ENCODE data around the gene PSD. TPM values are rescaled to one million over a fixed set of nuclear protein-coding genes. Genes with fewer than 3 reads are reported as not detected.

PSD gene
- total RNA-seq, 4 donors from 2014 or later: 0.22 to 1.4 (median 0.54) TPM

DNA sequence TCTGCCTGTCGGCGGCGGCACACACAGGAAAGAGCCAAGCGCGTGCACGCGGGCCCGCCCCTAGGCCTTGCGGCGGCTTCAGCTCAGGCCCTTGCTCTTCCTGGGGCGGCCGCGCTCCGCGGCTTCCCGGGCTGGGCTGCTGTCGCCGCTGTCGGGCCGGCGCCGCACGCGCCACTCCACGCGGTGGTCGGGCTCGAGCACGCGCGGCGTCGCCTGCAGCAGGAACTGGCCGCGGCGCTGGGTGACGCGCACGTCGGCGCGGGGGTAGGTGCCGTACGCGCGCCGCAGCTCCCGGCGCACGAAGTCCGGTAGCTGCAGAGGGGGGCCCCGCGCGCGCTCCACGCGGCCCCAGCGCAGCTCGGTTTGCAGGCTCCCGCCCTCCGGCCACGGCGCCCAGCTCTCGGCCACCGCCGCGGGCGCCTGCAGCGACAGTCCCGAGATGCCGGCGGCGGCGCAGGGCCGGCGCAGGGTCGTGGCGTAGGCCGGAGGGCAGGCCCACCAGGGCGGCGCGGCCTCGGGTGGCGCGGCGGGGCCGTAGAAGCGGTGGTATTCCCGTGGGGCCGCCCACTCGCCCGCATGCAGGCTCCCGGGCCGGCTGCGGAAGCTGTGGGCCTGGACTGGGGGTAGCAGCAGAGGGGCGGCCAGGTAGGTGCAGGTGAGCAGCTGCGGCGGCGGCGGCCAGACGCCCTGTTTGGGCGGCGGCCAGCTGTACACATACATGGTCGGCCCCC lies 32.0 kb upstream of the PSD start:
- TF ChIP-seq CTCF (IDR thresholded peaks at IDR 0.05; ENCODE audit: low read depth): no peak

DNA sequence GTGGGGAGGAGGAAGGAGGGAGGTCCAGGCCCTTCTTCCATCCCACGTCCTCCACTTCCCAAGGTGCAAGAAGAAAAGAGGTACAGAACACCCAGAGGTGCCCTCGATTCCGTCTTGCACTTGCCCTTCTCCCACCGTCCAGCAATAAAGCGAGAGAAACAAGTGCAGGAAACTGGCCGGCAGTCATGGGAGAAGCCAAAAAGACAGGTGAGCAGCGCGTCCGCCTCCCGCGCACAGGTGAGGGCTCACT lies 31.5 kb upstream of the PSD start:
- no peak for TF ChIP-seq CTCF (IDR thresholded peaks at IDR 0.05; ENCODE audit: low read depth)

DNA sequence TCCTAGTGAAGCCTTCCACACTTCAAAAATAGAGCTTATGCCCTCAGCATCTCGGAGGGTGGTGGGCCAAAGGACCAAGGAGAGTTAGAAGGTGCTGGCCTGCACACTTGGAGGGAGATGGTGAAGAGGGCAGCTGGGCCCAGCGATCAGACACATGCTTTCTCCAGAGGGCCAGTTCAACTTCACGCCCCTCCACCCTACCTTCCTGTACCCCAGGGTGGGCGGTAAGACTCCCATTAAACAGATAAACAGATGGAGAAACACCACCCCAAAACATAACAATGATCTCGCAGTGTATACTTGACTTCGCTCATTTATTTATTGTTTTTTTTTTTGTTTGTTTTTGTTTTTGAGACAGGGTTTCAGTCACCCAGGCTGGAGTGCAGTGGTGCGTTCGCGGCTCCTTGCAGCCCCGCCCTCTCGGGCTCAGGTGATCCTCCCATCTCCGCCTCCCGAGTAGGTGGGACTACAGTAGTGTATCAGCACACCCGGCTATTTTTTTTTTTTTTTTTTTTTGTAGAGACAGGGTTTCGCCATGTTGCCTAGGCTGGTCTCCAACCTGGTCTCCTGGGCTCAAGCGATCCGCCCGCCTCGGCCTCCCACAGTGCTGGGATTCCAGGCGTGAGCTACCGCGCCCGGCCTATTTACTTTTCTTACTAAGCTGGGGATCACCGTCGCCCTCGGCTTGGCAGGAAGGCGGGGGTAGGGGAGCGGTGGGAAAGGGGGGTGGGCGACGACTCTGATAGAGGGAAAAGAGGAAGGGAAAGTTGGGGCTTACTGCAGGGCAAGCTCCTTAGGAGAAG lies 30.9 kb upstream of the PSD start:
- no peak for TF ChIP-seq CTCF (IDR thresholded peaks at IDR 0.05; ENCODE audit: low read depth)

DNA sequence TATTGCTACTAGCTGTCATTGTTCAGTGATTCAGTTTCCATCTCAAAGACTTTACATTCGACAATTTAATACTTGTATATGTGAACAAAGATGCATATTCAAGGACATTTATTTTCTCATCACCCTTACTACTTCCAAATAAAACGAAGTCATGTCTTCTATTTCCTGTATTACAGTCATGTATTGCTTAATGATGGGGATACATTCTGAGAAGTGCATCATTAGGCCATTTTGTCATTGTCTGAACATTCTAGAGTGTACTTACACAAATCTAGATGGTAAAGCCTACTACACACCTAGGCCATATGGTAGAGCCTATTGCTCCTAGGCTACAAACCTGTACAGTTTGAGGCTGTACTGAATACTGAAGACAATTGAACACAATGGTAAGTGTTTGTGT lies 26.3 kb upstream of the PSD start:
- TF ChIP-seq CTCF (IDR thresholded peaks at IDR 0.05; ENCODE audit: low read depth): no peak

- TF ChIP-seq CTCF (IDR thresholded peaks at IDR 0.05; ENCODE audit: low read depth): no peak
Observed at GRCh38 chr10:102438374-102438773, 19.8 kb upstream of the PSD start.

DNA sequence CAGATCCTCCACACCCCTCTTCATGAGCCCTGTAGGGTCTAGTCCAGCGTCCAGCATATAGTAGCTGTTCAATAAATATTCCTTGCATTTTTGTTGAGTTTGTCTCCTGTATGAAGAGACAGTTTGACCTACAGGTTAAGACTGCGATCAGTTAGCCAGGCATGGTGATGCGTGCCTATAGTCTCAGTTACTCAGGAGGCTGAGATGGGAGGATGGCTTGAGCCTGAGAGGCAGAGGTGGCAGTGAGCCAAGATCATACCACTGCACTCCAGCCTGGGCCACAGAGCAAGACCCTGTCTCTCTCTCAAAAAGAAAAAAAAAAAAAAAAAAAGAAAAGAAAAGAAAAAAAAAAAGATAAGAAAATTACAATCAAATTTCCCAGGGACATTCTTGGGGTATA lies 18.9 kb upstream of the PSD start:
- TF ChIP-seq CTCF (IDR thresholded peaks at IDR 0.05; ENCODE audit: low read depth): no peak

DNA sequence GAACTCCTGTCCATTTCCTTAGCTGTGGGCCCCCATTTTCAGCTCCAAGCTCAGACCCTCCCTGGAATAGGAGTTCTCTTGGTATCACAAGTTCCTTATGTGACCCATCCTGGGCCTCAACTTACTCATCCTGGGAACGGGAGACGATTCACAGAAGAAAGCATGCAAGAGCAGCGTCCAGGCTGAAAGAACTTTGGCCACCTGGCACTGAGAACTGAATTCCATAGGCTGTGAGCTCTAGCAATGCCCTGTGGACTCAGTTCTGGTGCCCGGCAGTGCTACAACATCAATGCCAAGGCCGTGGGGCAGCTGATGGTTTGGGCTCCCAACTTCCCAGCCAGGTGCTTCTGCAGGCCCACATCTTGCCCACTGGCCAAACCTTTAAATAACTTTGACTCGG lies 17.7 kb upstream of the PSD start:
- no peak for TF ChIP-seq CTCF (IDR thresholded peaks at IDR 0.05; ENCODE audit: low read depth)

All from subcutaneous adipose tissue (tissue), 4 donors.